HG03460 (cell line): ENCODE results near the gene MPP2.
"Not testable (repeated sequence)": the region's sequence is repeated elsewhere in the genome, so short reads cannot be mapped to it uniquely, and the experiment has no call there.

ENCODE experiments used
- ATAC-seq: cut with Tn5 transposase; IDR thresholded peaks from one replicate; pipeline ENCODE4 v1.9.1; 2021; ENCODE audit not compliant: unreplicated experiment

Gene MPP2

DNA sequence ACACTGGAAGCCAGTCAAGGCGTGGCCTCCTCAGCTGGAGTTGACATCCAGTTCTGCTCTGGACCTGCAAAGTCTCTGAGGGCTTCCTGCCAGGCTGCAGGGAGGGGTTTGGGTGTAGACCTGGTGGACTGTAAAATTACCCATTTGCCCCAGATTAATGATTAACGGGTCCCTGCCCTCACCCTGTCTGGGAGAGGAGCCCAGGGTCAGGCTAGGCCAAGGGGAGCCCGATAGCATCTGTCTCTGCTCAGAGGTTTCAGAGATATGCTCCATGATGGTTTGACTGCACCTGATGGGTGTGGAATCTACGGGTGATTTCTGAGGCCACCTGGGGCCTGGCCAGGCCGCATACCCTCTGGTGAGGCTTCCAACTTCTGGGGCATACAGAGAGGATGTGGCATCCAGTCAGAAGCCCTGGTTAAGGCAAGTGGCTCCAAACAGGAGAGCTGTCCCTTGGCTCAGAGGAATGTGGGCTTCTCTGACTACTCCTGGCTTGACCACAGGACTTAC, 23.8 kb upstream of the MPP2 start:
- no peak for ATAC-seq

DNA sequence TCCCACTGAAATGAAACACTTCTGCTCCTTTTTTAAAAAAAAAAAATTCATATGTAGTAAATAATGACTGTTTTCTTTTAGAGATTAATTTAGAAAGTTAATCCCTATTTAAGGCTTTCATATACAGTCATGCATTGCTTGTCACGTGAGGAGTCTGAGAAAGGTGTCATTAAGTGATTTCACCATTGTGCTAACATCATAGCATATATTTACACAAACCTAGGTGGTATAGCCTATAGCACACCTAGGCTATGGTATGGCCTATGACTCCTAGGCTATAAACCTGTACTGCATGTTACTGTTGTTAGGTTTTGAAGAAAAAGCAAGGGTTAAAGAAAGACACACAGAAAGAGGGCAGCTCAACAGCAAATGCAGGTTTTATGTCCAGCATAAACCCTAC, 21.3 kb upstream of the MPP2 start:
- ATAC-seq = no peak

DNA sequence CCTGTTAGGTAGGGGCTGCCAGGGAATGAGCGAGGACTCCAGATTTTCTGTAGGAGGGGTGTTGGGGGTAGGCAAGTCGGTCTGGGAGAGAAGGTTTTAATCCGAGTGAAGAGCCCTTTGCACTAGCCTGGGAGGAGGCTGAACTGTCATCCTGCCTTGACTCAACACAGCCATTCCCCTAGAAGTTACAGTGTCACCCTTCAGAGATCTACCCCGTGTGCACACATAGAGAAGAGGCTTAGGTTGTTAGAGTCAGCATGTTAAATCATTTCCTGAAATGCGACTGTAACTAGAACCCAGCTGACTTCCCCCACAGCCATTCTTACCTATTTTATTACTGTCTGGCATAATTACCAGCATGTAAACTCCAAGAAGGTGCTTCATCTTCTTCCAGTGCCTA, 20.6 kb upstream of the MPP2 start:
- not testable (repeated sequence) for ATAC-seq

DNA sequence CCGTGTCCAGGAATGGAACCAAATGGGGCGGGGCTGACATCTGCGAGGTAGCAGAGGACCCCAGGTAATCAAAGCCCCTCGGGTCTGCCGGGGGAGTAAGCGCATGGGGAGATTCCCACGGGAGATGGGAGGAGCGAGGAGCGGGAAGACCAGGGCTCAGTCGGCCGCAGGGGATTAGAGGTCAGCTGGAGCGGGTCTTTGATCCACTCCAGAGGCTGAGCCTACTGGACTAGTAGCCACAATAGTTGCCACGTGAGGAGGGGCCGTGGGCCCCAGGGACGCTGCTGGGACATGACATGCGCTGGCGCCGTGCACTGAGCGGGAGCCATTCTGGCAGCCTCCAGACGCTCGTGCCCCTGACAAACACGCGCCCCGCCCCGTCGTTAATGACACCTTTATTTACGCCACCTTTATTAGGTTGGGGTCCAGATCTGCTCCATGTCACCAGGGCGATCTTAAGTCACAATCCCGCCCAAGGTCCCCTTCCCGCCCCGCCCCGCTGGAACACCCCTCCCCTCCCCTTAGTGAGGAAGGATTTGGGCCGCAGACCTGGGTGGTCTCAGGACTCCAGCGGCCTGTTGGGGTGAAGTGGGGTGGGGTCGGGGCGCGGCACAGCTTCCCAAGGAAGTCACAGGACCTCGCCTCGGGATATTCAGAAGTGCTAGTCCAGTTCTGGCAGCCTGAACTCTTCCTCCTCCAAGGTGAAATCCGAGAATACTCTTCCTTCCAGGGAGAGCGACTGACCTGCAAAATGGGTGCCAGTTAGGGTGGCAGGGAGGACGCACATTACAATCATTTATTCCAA, 19.9 kb upstream of the MPP2 start:
- ATAC-seq = no peak

DNA sequence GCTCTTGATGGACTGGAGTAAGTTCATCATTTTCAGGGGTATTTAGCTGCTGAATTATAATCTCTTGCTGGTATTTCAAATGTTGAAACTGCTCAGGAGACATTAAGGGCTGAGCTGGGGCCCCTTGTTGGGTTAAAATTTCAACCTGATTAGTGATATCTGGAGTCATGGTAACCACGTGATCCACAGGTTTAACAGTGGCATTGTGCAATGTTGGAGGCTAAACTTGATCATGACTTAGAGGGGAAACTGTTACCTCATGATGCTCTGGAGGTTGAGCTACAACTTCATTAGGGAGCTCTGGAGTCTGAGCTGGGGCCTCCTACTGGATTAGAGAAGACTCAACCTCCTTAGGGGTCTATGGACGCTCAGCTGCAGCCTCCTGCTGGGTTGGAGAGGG, 17.2 kb upstream of the MPP2 start:
- ATAC-seq = no peak

DNA sequence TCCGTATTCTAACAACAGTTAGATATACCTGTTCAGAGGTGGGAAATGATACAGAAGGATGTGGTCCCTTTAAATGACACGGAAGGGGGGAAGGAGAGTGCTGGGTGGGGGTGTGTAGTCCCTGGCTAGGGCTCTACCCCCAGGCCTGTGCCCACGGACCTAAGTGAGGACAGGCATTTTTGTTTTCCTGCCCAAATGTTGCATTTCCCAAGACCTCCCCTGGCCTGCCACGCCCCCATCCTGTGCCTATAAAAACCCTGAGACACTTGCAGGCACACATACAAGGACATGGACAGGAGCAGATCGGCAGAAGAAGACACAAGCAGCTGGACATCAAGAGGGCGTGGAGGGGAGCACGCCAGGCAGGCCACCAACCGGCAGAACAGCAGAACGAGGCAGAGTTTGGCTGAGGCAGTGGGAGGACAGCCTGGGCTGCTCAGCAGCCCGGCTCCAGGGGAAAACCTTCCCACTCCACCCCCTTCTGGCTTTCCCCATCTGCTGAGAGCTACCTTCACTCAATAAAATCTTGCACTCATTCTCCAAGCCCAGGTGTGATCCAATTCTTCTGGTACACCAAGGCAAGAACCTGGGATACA, 13.3 kb upstream of the MPP2 start:
- ATAC-seq = no peak

DNA sequence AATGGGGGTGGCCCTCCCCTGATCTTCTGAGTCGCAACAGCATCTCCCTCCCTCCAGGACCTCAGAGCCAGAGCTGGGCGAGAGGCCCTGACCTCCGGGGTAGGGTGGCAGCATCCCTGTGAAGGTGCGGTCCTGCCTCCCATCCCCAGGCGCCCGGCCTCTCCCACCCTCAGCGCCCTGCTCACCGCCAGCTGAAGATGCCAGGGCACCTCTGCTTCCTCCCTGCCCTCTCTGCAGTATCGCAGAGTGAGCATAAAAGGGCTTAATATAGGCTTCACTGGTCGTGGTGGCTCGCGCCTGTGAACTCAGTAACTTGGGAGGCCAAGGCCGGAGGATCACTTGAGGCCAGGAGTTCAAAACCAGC, 10.7 kb upstream of the MPP2 start:
- no peak for ATAC-seq

DNA sequence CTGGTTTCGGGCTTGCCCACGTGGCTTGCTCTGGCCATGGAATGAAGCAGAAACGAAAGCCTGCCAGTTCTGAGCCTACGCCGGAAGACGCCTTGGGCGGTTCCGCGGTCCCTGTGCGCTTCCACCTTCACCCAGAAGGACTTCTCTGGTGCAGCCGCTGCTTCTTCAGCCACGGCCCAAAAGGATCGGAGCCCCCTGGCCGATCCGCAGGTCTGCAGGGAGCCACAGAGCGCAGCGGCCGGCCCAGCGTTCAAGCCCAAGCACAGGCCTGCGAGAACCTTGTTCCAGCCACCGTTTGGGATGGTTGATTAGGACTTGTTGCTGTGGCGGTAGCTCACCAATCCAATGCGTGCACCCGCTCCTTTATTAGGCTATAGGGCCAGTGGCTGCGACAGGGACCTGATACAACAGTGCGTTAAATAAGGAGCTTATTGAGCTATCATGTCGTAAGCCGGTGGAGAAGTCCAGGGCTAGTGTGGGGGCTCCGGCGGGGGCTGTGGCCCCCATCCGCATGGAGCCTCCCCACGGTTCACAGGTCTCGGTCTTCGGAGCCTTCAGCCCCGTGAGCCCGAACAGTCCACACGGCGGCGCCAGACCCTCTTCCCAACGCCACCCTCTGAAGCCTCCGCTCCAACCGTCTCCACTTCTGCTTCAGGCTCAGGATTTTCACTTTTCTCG, 10.2 kb upstream of the MPP2 start:
- ATAC-seq = no peak

DNA sequence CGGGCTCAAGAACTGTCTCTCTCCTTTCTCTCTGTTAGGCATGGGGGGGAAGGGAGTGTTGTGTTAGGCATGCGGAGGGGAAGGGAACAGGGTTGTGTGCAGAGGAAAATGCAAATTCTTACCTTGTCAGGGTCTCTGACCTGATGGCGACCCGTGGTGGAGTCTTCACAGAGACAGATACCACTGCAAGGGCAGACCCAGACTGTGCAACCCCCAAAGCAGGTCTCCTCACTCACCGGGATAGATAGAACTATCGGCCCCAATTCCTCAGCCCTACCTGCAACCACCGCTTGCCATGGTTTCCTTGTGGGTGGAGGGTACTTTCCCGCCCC, 9.6 kb upstream of the MPP2 start:
- no peak for ATAC-seq

DNA sequence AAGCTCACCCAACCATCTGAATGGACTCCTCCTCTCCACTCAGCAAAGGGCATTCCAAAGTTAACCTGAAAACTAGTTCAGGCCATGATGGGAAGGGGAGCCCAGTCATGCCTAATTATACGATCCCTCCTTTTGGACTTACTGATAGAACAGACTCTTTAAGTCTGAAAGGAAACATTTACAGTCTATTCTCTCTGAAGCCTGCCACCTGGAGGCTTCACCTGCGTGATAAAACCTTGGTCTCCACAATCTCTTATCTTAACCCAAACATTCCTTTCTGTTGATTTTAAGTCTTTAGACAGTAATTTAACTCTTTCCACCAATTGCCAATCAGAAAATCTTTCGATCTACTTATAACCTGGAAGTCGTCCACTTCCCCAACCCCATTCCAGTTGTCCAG, 9.0 kb upstream of the MPP2 start:
- no peak for ATAC-seq

DNA sequence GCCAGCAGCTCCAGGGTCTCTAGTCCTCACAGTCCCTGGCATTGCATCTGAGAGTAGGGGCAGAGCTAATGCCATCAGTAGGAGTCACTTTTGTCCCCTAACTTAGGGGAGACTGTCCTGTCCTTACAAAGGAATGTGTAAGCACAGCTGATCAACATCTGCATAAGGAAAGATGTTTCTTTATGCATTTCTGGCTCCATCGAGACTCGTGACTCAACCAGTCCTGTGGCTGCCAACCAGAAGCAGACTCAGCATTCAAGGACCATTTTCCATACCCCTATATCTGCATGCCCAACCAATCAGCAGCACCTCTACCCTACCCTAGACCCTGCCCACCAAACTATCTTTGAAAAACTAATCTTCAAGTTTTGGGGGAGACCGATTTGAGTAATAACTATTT, 8.2 kb upstream of the MPP2 start:
- ATAC-seq = no peak

DNA sequence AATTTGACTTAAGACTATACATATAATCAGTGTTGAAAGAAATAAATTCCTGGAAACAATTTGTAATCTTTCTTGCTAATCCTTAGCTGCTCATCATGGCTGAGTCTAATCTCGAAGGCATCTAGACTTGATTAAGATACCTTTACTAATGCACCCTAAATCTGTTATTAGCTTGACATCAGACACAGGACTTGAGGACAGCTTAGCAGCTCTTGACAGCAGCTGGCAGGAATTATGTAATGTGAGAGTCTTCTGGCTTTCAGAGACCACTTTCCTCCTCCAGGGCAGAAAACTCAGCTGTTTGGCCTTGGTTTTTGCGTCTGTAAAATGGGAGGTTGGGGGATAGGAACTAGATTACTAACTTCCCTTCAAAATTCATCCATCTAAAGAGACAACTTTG, 7.1 kb upstream of the MPP2 start:
- ATAC-seq = no peak

DNA sequence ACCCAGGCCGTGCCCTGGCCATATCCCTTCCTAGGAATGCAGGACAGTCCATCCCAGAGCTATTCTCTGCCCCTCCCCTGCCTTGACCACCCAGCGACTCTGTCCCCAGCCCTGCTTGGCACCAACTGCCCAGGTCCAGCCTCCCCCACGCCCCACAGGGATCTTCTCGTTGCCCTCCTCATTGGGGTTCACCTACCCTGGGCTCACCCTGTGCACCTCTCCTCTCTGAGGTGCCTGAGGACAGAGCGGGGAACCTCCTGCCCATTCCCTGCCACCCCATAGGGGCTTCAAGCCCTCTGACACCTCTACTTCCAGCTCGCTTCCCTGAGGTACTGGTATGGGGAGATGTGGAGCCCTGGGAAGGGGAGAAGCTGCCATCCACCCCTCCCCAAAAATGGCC, 6.2 kb upstream of the MPP2 start:
- ATAC-seq = no peak

DNA sequence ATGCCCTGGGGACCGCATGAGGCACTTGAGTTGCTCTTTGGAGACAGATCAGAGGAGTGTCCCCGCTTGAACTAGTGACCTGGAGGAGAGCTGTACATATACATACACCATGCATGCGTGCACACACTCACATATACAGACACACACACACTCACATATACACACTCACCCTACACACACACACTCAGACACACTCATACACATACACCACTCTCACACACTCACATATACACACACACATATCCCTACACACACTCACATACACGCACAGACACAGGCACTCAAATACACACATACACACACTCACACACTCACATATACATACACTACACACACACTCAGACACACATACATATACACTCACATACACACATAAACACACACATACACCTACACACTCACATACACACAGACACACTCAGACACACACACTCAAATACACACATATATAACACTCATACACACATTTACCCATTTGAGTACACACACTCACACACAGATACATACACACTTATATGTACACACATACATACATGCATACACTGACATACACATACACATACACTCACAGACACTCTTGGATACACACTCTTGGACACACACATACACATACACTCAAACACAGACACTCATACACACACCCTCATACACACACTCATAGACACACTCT, 5.4 kb upstream of the MPP2 start:
- no peak for ATAC-seq

DNA sequence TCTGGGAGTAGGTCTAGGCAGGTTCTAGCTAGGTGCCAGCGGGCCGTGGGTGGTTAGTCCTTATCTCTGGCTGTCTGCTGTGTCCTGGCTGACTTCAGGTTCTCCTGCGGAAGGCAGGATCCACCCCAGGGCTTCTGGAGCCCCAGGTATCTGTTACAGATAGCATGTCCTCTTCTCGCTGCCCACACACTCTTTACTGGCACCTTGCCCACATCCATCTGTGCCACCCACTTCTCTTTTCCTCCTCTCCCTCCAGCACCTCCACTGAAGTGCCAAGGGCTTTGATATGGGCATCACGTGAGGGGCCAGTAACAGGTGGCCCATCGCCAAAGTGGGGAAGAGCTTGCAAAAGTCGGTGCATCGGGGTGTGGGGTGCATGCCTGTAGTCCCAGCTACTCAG, 4.6 kb upstream of the MPP2 start:
- ATAC-seq = no peak

DNA sequence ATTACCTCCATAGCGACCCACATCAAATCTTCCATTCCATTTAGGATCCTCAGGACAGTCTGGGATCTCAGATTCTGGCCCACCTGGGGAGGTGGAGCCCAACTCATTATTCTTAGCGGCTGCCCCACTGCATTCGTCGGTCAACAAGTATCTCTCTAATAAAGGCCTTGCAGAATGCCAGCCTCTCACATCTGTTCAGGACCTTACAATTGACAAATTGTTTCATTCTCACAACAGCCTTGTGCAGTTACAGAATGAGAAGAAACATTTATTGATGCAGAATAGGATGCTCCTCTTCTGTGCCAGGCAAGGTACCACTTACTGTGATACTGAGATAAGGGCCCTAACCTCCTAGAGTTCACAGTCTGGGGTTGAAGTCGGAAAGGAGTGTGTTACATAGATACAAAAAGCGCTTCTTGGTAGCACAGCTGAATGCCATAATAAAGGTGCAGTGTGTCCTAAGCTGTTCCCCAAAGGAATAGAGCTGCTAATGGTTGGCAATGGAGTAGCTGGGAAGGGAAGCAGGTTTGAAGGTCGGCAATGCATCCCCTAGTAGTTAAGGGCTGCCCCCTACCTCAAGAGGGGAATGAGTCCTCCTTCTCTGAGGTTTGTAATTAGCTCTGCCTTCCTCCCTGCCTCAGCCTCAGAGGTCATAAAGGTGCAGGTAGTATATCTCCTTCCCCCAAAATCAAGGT, 2.3 kb upstream of the MPP2 start:
- no peak for ATAC-seq

DNA sequence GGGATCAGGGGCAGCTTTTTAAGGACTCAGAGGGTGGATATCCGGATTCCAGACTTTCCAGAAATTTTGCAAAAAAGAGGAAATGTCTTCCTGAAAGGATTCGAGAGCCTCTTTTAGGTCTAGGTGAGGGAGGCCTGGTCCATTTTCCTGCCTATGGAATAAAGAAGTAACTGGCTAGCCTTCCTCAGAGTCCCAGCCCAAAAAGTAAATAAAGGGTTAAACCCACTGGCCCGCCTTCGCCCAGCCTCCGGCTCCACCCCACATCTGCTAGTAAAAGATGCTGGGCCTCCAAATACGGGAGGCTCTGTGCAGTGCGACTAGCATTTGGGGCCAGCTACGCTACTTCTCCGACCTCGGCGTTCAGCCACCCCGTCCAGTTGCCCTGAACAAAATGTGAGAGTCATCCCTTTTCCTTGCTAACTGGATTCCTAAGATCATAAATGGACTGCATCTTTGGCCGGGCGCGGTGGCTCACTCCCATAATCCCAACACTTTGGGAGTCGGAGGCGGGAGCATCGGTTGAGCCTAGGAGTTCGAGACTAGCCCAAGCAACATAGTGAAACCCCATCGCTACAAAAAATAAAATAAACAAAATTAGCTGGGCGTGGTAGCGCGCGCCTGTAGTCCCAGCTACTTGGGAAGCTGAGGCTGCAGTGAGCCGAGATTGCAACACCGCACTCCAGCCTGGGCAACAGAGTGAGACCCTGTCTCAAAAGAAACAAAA, 824 bp upstream of the MPP2 start:
- ATAC-seq = no peak

DNA sequence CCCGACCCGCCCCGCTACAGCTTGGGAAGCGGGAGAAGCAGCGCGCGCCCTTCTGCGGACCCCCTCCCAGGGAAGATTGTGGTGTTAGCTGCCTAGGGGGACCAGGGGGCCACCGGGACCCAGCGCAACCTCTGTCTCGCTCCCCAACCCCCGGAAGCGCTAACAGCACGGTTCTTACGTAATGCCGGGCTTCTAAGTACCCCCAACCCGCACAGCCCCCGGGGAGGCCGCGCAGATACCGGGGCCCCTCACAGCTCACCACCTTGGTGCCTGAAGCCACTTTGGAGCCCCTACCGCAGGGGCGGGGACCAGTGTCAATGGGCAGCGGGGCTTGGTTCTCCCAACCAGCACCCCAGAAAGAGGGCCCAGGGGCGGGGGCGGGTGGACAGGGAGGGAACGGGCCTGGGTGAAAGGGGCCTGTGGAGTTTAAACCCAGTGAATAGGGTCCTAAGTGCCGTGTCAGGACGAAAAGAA, 348 bp downstream of the MPP2 start:
- no peak for ATAC-seq

DNA sequence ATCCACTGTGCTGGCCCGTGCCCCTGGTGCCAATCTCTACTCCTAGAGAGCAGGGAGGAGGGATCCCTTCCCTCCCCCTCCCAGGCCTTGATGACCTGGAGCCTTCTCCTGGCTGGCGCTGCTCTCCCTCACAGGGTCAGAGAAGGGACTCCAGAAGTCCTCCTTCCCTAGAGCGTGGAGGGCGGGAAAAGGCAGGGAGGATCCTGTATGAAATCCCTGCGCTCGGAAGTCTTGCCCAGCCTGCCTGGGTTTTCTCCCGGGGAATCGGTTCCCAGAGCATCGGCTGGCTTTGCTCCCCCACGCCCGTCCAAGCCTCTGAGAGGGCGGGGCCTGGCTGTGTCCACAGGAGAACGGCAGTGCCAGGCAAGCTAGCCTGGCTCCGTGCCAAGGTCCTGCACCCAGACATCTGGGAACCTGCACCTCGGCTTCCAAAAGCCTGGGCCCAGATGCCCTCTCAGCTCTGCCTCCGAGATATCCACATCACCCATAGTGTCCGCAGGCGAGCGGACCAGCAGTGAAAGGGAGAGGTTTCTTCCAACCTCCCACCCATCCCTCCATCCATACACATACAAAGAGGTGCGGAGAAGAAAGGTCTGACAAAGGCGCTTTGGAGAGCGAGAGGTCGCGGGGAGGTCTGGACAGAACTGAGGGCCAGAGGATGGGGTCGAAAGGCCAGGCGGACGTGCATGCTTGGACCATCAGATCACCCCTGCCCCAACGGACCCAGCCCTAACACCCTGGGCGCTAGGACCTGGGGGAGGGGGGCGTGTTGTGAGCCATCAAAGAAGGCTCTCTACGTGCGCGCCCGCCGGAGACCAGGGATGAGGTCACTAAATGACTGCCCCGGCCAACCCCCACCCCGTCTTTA, 1.1 kb downstream of the MPP2 start:
- ATAC-seq = no peak
